ENCODE results near the gene TMEM269.

DNA sequence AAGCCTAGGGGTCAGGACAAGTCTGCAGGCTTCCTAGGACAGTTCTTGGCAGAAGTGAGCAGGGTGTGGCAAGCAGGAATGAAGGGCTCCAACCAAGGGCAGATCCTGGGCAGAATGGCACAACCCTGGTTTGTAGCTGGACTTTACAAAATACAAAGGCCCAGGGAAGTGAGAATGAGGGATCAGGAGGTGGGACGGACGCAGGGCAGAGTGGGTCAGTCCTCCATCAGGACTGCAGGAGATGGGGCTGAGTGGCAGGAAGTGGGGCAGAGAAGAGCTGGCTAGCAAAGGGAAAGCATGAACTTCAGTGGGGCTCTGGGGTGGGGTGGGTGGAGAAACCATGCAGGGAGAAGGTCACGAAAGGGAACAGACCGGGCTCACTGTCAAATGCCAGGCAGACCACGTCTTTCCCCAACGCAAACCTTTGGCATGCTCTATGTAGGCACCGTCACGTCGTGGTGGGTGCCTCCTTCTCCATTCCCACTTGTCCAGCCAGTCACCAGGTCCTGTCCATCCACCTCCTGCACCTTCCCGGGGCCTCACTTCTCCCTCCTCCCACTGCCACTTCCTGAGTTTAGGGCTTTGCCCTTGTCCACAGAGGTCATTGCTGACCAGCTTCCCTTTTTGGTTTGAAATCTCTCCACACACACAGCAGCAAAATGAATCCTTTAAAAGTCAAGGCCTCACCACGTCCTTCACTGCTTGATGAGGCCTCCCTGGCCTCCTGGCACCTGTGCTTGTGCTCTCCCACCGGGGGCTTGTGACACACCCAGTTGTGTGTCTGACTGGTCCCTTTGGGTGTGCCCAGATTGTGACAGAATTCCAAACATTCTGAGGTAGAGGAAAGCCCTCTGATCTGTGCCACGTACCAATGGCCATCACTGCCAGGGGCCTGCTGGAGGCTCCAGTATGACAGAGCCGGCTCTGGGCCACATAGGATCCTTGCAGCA is 36.1 kb upstream of the TMEM269 start:
- TF ChIP-seq, protein P1, sequence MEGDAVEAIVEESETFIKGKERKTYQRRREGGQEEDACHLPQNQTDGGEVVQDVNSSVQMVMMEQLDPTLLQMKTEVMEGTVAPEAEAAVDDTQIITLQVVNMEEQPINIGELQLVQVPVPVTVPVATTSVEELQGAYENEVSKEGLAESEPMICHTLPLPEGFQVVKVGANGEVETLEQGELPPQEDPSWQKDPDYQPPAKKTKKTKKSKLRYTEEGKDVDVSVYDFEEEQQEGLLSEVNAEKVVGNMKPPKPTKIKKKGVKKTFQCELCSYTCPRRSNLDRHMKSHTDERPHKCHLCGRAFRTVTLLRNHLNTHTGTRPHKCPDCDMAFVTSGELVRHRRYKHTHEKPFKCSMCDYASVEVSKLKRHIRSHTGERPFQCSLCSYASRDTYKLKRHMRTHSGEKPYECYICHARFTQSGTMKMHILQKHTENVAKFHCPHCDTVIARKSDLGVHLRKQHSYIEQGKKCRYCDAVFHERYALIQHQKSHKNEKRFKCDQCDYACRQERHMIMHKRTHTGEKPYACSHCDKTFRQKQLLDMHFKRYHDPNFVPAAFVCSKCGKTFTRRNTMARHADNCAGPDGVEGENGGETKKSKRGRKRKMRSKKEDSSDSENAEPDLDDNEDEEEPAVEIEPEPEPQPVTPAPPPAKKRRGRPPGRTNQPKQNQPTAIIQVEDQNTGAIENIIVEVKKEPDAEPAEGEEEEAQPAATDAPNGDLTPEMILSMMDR (IDR thresholded peaks at IDR 0.05): no peak
- no peak for TF ChIP-seq POLR2A (IDR thresholded peaks at IDR 0.05)

All from Peyer's patch (tissue), 4 donors.